ENCODE results near the gene ARHGAP21. TPM values are rescaled to one million over a fixed set of nuclear protein-coding genes. Genes with fewer than 3 reads are reported as not detected.

Gene ARHGAP21
- total RNA-seq, 1 donor from 2014 or later, result 44.8 TPM

- intact Hi-C loops (cut with micrococcal nuclease), result no loop called here
- no peaks in the 10 kb centered on the region for H3K9me3 ChIP-seq (replicated peaks)
- no peak overlapping the region for H3K4me3 ChIP-seq
- H3K27ac ChIP-seq (replicated peaks), result no peak overlapping the region
- H3K4me1 ChIP-seq, result peaks cover 87% of the 10 kb centered on the region
- no peak for DNase-seq
- H3K27me3 ChIP-seq (ENCODE audit: low read depth), result no peaks in the 10 kb centered on the region
- no peak for TF ChIP-seq CTCF (IDR thresholded peaks at IDR 0.05; ENCODE audit: borderline replicate concordance)
- no peaks in the 10 kb centered on the region for H3K36me3 ChIP-seq
Observed at GRCh38 chr10:24706479-24707118, 17.1 kb downstream of the ARHGAP21 start.

DNA sequence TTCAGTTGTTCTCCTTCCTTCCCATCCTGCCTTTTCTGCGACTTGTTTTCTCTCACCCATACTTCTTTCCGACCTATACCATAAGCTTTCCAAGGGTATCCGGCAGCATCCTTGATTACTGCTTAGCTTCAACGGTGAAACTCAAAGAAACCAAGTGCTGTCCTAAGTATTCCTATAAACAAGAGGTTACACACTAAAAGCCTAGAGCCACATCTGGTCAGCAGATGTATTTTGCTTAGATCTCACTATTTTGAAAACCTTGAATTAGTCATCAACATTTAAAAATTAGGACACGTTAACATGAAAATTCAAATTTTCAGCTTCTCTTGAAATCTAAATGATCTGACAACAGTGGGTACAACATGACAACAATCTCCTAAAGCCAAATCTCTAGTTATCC lies 20.0 kb downstream of the ARHGAP21 start:
- Histone ChIP-seq H3K9me3 (replicated peaks) (no peaks in the 10 kb centered on the region), H3K27ac (replicated peaks) (no peak overlapping the region), H3K4me3 (no peak overlapping the region), H3K4me1 (peaks cover 92% of the 10 kb centered on the region), H3K27me3 (ENCODE audit: low read depth) (no peaks in the 10 kb centered on the region), H3K36me3 (no peaks in the 10 kb centered on the region)
- intact Hi-C loops (cut with micrococcal nuclease), result no loop called here
- no peak for TF ChIP-seq CTCF (IDR thresholded peaks at IDR 0.05; ENCODE audit: borderline replicate concordance)
- DNase-seq, result no peak

DNA sequence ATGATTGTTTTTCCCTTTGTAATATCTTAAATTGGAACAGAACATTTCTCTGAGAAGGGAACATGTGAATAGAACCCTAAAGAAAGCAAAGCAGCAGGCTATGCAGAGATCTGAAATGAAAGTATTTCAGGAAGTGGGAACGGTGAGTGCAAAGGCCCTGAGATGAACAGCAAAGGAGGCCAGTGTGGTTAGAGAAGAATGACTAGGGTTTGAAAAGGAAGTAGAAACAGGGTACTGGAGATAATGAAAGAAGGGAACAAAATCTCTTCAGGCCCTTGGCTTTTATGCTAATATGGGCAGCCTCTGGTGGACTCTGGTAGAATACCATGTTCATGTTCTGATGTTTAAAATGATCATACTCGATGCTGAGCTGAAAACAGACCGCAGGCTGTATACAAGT lies 22.2 kb downstream of the ARHGAP21 start:
- Histone ChIP-seq H3K4me3 (no peak overlapping the region), H3K9me3 (replicated peaks) (no peaks in the 10 kb centered on the region), H3K4me1 (peaks cover 85% of the 10 kb centered on the region), H3K36me3 (no peaks in the 10 kb centered on the region), H3K27ac (replicated peaks) (no peak overlapping the region), H3K27me3 (ENCODE audit: low read depth) (no peaks in the 10 kb centered on the region)
- intact Hi-C loops (cut with micrococcal nuclease), result no loop called here
- DNase-seq, result no peak
- TF ChIP-seq CTCF (IDR thresholded peaks at IDR 0.05; ENCODE audit: borderline replicate concordance), result no peak

DNA sequence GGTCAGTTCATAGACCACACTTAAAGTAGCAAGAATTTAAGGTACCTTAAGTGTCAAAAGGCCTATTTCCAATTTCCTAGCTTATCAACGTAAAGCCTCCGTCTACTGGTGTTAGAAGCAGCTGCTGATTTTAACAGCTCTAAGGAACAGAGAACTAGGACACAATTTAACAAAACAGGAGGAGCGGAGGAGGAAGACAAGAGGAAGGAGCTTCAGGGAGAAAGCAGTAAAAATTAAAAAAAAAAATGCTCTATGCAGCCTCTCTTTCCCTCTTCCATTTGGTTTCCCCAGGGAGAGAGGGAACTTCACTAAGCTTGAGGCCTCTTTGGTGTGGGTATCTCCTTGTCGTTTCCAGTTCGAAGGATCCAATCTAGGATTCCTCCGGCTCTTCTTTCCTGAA lies 22.7 kb downstream of the ARHGAP21 start:
- Histone ChIP-seq H3K9me3 (replicated peaks) (no peaks in the 10 kb centered on the region), H3K4me3 (no peak overlapping the region), H3K4me1 (peaks cover 85% of the 10 kb centered on the region), H3K27me3 (ENCODE audit: low read depth) (no peaks in the 10 kb centered on the region), H3K36me3 (no peaks in the 10 kb centered on the region), H3K27ac (replicated peaks) (no peak overlapping the region)
- no peak for DNase-seq
- intact Hi-C loops (cut with micrococcal nuclease), result no loop called here
- no peak for TF ChIP-seq CTCF (IDR thresholded peaks at IDR 0.05; ENCODE audit: borderline replicate concordance)

- H3K4me1 ChIP-seq, result peaks cover 79% of the 10 kb centered on the region
- H3K27ac ChIP-seq (replicated peaks), result no peak overlapping the region
- no peaks in the 10 kb centered on the region for H3K9me3 ChIP-seq (replicated peaks)
- no peaks in the 10 kb centered on the region for H3K36me3 ChIP-seq
- no peak for DNase-seq
- TF ChIP-seq CTCF (IDR thresholded peaks at IDR 0.05; ENCODE audit: borderline replicate concordance), result no peak
- H3K4me3 ChIP-seq, result no peak overlapping the region
- intact Hi-C loops (cut with micrococcal nuclease), result no loop called here
- no peaks in the 10 kb centered on the region for H3K27me3 ChIP-seq (ENCODE audit: low read depth)
Observed at GRCh38 chr10:24698270-24698669, 25.4 kb downstream of the ARHGAP21 start.

Data from left ventricle myocardium inferior (tissue), 1 donor.